ENCODE measurements around the gene SARDH.

The SARDH gene

DNA sequence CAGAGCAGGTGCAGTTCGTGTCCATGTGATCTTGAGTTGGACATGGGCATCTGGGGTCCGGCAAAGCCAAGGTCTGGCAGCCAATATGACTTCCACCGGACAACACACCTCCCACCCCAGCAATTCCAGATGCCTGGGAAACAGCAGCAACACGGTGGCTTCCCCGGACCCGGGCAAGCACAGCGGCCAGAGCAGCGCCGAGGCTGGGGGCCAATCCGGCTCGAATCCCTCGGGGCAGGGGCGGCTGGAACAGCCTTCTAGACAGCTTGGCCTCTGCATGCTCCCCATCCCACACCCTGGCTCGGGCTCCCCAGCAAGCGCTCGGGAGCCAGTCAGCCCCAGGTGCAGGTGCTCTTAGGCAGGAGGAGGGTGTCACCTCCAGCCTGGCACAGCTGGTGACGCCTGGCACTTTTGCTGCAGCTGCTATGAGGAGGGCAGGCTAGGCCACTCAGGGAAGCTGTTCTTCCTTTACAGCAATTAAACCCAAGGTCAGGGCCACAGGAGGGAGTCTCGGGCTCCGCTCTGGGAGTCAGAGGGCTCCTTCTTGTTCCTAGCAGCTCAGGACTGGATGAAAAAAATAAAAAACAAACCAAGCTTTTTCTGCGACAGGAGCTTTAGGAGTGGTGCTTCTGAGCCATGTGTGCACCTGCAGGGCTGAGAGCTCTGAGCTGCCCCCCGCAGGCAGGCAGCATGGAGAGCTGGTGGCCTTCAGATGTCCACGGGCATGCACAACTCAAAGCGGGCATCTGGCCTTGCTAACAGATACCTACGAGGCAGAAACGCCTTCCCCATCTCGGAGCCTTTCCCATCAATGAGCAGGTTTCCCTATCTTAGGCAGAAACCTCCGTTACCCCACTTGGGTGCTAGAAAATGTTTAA, 73.7 kb downstream of the SARDH start:
- DNase-seq: no peak

DNA sequence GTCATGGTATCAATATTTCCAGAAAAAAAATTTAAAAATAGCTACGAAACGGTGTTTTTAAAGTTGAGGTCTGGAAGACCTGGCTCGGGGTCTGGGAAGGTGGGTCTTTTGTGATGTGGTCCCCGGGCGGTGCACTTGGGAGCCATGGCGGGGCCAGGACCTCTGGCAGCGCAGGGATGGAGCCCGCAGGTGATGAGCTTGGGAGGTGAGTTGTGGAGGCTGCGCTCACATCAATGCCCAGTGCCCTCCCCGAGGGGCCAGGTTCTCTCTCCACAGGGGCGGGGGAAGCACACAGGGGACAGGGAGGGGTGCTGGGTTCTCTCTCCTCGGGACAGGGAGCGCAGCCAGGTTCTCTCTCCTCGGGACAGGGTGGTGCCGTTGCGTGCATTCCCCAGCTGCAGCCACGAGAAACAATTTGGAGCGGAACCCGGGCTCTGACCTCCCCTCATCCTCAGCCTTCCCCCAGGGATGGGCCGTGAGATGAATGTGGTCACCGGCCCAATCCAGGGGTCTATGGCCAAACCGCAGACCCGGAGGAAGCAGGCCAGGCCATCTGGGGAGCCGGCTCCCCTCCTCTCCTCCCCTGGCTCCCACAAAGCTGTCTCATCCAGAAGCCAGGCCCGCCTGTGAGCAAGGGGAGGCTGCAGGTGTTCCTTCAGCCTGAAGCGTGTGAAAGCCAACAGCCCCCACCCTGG, 76.2 kb downstream of the SARDH start:
- DNase-seq: no peak

DNA sequence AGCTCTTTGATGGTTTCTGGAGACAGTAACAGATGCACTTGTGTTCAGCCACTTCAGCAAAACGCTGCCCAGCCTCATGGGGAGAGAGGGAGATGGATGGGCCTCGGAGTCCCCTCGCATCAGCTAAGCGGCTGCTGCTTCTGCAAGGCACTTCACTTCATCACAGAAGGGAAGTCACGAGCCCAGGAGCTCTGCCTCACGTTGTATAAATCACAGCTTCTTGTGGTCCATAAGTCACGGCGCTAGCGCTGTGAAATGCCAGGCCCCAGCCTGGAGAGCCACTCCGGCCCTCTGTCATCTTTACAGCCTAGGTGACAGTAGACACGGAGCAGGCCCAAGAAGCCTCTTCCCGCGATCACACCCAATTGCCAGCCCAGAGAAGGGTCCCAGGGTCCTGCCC, 78.6 kb downstream of the SARDH start:
- no peak for DNase-seq

DNA sequence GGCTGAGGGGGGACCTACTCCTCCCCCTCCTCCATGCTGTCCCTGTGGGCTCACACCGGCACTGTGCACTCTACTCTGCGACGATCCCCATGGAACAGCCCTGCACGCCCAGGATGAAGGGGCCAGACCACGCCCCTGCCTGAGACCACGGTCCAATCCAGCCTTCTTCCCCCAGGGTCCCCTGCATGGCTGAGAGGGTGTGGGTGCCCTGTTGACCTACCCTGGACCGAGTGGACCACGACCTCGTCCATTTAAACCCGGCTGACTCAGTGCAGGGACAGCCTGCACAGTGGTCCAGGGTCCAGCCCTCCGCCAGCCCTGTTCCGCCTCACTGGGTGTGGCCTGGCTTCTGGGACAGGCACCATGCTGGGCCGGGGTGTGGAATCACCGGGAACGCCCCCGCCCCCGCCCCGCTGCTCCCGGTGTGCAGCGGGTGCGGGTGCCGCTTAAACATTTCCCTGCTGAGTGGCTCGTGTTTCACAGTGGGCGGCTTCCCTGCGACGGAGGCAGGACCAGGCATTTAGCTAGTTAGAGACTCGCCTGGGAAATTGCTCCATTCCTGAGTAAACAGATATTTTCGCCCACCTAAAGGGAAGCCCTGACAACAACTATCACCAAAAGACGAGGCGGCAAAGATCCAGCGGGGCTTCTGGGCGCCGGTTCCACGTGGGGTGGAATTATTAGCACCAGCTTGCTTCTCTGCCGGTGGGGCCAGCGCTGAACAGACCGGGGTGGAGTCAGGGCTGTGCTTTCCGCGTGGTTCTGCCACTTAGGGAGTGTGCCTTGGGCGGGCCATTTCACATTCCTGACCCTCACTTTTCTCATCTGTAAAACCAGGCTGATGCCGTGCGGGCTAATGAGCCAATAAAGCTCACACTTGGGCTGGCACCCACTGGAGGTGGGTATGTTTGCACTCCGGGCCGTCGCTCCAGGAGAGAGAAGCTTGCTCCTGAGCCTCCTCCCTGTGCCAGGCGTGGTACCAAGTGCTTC, 79.4 kb downstream of the SARDH start:
- no peak for DNase-seq

DNA sequence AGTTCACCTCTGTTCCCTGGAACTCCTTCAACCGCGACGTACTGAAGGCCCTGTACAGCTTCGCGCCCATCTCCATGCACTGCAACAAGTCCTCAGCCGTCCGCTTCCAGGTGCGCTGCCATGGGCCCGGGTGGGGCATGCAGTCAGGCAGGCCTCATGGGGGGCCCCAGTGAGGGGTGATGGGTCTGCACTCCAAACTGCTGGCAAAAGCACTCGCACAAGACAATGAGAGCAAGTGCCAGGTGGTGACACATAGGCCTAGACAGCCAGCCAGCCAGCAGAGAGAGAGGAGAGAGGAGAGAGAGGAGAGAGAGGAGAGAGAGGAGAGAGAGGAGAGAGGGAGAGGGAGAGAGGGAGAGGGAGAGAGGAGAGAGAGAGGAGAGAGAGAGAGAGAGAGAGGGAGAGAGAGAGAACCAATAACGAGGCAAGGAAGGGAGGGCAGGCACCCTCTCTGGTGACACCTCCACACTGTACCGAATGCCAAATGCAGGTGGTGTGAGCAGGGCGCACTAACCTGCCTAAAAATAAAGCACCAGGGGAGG, 81.0 kb downstream of the SARDH start:
- DNase-seq: no peak

DNA sequence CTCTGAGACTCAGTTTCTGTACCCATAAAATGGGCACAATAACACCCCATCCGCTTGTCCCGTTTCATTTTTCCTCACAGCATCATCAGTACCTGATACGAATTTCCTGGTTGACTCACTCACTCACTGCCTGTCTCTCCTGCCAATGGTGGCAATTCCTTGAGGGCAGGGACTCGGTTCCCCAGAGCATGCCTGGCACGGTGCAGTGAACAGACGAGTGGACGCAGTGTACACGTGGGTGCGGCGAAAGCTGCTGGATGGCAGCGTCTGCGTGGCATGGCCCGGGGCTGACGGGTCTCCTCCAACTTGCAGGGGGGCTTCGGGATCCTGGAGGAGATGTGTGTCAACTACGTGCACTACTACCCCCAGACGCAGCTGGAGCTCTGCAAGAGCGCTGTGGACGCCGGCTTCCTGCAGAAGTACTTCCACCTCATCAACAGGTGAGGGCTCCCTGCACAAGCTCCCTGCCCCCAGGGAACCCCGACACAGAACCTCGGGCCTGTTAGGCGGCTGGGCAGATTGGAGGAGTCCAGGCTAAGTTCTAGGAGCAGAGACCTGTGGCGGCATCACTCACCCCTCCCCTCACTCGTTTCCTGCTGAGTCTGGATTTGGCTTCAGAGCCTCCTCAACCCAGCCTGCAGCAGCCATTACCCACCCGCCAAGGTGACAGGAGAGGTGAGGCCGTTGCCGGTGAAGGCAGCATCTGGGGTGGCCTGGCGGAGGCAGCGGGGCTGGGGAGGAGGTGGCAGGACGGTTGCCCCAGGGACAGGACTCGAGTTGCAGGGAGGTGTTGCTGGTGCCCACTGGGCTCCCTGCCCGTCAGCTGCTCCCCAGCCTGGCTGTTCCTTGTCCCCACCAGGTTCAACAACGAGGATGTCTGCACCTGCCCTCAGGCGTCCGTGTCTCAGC, 81.7 kb downstream of the SARDH start:
- no peak for DNase-seq

DNA sequence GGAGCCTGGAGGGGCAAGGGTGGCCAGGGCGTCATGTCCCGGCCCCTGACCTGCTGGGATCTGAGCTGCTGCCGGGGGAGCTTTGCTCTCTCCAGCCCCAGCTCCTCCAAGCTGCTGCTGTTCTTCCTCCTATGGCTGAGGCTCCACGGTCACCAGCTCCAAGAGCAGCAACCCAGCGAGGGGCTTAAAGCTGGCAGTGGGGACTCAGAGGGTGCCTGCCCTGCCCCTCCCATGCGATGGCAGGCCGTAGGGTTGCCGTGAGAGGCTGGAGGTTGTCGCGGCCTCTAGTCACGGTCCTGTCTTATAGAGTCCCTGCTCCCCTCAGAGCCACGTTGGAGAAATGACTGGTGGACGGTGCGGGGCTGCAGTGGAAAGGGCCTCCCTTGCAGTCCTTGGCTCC, 82.5 kb downstream of the SARDH start:
- no peak for DNase-seq

DNA sequence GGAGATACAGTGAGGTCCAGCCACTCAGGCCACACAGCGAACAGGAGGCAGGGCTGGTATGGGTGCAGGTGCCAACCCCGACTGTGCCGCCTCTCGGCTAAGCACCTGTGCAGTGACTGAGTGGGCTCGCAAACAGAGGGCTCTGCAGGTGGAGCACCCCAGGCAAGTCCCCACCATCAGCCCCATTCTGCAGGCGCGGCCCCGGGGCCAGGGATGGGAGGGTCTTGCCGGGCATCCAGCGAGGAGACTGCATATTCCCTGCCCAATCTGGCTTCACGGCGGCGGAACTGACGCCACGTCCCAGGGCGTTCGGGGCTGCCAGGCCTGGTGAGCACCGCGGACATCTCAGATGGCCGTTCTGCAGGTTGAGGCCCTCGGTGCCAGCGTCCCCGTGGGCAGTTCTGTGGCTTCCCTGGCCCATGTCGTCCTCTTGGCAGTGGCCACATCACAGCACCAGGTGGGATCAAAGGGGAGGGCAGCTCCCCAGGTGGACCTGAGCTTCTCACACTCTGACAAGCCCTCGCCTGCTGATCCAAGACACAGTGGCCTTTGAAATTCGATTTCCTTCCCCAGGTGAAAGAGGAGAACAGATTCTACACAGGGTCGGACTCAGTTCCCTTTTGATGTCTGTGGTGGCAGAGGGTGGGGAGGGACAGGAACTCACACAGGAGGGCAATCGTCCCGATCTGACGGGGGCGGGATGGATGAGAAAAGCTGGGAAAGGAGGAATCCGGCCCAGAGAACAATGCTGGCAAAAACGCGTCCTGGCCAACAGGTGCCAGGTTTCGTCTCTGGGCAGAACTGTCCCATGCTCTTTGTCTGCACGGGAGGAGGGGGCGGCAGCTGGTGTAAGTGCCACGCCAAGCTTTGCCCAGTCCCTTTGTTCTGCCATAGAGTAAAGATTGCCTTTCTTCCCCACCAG, 83.2 kb downstream of the SARDH start:
- DNase-seq: no peak

DNA sequence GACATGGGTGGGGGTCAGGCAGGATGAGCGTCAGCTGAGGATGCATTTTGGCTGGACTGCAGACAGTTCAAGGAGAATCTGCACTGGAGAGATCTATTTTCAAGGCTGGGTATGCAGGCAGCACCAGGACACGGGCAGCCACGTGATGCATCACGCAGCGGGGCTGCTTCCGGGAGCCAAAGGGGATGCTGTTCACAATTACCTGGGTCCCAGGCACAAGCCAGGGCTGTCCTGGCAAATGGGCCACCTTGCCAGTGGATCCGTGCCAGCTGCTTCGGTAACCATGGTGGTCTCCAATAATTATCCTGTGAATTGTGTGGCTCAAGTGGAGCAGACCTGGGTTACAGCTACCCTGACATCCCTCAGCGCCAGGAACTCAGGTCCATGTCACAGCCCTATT, 84.5 kb downstream of the SARDH start:
- DNase-seq: no peak

DNA sequence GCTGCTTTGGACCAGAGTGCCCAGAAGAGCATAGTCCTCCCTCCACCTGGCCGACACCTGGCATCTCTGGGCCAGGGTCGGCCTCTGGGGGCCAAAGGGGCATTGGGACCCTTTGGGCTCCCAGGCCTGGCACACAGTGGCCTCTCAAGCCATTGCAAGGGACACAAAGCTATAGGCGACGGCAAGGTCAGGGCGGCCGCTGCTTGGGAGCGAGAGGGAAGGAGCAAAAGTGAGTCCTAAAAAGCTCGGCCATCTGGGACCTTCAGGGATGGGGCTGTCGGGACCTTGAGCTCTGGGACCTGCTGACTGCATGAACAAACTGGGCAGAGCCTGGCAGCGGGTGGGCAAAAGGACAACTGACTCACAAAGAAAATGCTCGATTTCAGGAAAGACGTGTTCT, 88.1 kb downstream of the SARDH start:
- no peak for DNase-seq

DNA sequence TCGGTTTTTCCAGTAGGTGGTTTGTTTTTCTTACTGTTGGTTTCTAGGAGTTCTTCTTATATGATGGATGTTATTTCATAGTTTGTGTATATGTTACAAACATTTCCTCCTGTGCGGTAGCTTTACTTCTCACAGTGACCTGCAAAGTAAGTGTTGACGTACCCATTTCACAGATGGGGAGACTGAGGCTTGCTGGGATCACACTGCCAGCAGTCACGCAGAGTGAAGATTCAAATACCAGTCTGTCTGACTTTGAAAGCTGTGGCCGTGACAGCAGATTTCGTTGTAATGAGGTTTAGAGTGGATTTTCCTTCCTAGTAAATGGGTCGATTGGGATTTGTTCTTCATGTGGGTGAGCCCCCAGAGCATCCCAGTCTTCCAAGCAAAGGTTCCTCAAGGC, 89.0 kb downstream of the SARDH start:
- DNase-seq: no peak

DNA sequence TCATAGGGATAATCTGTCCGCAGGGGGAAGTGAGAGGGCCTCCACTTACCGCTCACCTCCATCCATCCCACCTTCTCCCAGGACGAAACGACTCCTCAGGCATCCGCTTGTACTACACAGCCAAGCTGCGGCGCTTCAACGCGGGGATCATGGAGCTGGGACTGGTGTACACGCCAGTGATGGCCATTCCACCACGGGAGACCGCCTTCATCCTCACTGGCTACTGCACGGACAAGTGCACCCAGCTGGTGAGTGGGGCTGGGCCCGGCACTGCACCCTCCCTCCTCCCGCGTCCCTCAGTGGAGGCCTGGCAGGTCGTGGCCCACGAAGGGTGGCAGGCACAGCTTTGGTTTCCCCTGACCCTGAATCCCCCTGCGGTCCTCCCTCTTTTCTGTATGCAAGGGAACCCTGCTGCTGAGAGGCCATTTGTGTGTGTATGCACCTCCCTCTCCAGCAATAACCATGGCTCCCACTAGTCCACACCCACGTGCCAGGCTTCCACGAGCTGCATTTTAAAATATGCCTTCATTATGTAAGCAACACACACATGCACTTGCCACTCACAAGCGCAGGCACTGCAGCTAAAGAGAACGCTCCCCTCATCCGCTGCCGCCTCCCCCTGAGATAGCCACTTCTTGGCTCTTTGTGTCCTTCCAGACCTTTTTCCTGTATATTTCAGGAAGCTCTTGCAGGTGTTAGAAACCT, 90.2 kb downstream of the SARDH start:
- no peak for DNase-seq

DNA sequence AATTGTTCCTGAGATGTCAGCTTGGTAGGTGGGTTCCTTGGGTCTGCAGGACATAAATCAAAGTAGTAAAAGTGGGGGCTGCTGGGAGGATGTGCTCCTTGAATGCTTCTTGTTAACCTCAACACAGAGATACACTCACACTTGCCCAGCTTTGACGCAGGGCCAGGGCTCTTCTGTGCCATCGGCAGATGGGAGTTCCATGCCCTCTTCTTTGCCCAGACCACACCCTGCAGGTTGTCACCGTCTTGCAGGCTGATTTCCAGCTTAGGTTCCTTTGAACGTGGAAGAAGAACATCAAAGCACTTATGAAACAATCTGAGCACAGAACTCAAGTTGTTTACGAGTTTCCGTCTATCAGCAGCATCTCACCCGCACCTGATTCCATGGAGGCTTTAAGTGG, 91.0 kb downstream of the SARDH start:
- no peak for DNase-seq

DNA sequence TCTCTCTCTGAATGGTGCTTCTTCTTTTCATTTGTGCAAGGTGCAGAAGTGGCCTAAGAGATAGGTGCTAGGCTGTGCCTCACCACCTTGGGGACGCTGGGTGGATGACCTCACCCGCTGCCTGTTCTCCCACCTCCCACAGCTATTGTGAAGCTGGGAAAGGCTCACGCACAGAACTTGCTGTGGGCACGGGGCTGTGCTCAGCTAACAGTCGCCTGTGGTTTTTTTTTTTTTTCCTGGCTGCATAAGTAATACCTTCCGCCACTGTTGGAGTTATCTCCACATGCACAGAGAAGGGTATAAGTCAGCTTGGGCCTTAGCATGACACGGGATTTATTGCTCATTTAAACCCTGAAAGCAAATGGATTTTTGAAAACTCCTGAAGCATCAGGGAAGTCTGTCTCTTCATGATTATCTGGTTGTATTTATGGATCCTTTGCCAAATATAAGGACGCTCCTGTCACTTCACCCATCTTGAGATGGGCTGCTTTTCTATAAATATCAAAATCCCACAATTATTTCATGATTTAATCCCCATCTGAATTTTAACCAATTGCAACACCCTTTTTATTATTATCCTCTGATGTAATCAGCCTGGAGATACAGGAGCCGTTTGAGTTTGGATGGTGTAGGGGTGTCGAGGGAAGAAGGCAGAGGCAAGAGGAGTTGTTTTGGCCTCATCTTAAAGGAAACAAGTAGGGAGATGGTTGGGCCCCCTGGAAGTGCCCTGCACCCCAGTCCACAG, 93.0 kb downstream of the SARDH start:
- DNase-seq: no peak

DNA sequence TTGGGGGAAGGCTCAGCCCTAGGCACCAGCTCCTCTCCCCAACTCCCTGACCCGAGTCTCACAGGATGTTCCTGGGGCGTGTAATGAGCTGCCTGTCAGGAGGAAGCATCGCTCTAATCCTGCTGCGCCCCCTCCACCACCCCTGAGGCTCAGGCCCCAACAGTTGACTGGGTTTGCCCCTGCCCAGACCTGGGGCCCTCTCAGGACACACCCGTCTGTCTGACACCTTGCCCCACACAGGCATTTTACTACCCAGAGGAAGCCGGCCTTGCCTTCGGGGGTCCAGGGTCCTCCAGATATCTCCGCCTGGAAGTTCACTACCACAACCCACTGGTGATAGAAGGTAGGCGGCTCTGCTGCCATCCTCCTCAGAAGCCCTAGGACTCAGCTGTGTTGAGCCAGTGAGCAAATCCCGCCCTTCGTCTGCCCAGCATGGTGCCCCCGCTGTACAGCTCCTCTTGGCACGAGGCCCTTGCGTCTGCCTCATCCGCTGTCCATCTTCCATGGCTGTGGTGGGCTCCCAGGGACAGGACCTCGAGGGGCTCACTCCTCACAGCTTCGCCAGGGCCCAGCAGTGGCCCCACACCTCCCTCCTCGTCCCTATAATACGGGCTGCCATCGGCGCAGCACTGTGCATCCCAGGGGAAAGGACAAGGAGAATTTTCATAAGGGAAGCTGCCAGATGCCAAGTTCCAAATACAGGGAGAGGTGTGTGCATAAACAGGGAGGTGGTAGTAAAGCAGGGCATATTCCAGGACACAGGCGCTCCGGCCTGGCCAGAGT, 94.0 kb downstream of the SARDH start:
- no peak for DNase-seq

DNA sequence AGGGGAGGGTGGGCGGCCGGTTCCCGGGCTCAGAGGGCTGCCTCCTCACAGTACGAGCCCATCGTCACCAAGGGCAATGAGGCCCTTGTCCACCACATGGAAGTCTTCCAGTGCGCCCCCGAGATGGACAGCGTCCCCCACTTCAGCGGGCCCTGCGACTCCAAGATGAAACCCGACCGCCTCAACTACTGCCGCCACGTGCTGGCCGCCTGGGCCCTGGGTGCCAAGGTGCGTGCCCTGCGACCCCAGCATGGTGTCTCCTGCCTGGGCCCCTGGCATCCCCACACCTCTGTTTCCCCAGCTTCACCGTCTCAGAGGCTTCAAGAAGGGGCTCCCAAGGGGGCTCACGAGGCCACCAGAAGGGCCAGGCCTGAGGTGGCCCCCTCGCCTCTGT, 94.8 kb downstream of the SARDH start:
- DNase-seq: no peak

DNA sequence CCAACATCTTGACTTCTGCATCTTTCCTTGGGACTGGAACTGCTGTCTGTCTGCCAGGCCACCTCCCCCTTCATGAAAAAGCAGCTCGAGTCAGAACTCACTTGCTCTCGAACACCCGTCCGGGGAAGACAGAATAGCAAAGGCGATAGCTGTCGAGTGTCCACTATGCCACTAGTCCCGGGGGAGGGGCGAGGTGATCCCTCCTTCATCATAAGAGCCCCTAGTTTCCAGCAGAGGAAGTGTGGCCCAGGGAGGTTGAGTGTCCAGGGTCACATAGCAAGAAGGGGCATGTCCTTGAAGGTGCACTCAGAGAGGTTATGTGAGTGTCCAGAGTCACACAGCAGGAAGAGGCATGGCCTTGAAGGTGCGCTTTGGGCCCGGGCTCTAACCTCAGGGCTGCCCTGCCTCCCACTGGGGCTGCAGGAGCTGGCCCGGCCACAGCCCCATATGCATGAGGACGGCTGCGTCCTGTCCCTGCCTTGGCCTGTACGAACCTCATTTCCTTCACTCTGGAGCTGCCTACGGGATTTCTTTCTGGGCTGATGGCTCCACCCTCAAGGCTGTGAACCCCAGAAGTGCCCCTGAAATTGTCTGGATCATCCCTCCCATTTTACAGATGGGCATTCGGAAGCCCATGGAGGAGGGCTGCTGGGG, 95.3 kb downstream of the SARDH start:
- no peak for DNase-seq
